SH-SY5Y (cell line): ENCODE measurements around the gene SLC35F3.

Experiments
- GATA2 ChIP-seq: IDR thresholded peaks from 2 replicates; pipeline ENCODE4 v1.6.1; 2011; ENCODE audit warnings: mild to moderate bottlenecking, low read depth, low read length
- GATA3 ChIP-seq: IDR thresholded peaks from 2 replicates; pipeline ENCODE4 v1.6.1; 2011; ENCODE audit warnings: low read depth, mild to moderate bottlenecking, low read length, moderate library complexity

Gene SLC35F3

DNA sequence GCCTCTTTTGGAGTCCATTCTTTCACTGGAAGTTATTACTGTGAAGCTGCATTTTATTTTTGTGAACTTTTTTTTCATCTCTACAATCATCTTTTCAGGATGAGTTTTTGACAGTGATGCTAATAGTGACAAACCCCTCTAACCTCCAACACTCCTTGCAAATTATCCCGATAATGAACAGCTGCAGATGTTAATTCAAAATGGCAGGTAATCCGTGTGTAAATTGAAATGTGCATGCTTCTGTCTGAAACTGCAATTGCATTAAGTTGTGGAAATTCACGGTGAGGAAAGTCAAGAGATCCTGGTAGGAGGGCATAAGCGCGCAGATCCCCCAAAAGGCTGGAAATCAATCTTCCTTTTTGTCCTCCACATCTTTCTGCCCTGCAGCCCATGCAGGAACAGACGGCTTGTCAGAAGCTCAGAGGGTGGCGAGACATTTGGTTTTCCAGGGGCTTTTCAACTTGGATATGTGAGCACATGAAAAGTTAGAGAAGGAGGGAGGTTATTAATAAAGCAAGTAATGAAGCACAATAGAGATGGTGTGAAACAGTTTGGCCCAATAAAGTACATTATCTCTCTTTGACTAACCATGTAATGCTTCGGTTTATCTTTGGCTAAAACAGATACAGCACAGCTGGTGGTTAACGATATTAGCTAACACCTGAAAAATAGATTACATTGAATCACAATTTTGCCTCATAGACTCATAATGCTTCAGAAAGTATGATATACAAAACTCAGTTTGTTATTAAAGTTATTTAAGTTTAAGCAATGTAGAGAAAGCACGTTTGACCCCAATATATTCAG is 325.3 kb downstream of the SLC35F3 start:
- TF ChIP-seq GATA3 = no peak
- no peak for TF ChIP-seq GATA2

DNA sequence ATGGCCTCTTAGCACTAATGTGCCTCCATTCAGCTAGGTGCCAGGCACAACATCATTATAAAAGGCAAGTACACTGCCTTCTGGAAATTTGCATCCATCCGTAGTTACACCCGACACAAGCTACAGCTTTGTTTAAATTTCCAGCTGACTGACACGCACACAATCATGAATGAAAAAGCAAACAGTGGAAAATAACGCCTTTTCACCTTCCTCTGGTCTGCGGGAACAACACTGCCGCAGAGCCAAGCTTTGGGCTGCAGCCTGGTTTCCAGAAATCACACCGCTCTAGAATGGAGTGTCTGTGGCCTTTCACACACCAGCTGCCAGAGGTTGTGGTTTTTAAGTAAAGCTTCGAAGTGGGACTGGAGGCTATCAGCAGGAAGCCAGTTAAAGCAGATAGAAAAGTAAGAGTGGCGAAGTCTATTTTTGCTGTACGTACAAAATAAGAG is 326.0 kb downstream of the SLC35F3 start:
- TF ChIP-seq GATA3 = no peak
- TF ChIP-seq GATA2 = no peak

DNA sequence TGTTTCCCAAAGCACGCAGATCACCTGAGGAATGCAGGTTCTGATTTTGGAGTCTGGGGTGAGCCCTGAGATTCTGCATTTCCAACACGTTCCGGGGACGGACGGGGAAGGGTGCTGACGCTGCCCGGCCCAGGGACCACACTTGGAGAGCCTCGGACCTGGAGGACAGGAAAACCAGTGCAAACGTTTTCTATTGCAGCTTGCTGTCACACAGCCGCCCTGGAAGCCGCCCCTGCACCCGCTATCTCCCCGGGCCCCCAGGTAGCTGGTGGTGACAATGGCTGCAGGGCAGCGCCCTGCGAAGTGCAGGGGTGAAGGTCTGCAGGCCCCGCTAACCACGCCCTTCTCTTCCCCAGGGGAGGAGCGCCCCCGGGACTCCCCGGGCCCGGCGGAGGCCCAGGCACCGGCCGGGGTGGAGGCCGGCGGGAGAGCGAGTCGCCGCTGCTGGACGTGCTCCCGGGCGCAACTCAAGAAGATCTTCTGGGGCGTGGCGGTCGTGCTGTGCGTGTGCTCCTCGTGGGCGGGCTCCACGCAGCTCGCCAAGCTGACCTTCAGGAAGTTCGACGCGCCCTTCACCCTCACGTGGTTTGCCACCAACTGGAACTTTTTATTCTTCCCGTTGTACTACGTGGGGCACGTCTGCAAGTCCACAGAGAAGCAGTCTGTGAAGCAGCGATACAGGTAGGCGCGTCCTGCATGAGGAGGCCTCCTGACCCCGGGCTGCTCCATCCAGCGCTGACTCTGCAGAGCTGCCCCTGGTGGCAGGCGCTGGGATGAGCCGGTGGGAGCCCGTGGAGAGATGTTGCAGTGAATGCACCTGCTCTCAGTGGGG is 326.8 kb downstream of the SLC35F3 start:
- TF ChIP-seq GATA3 (no peak), GATA2 (no peak)

DNA sequence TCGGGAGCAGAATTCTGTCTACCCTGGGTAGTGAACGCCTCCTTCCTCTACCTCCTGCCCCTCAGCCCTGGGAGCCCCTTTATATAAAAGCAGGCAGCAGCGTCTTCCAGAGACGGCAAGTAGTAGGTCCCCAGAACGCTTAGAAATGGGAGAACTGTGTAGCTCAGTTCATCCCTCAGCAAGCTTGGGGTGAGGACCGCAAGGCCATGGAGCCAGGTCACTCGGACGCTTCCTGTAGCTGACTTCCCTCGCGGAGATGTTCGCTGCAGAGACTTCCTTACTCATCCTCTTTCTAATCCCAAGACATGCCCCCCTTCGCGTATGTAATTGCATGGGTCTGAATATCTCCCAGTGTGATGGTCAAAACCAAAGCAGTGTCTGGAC is 327.4 kb downstream of the SLC35F3 start:
- no peak for TF ChIP-seq GATA2
- TF ChIP-seq GATA3 = no peak

DNA sequence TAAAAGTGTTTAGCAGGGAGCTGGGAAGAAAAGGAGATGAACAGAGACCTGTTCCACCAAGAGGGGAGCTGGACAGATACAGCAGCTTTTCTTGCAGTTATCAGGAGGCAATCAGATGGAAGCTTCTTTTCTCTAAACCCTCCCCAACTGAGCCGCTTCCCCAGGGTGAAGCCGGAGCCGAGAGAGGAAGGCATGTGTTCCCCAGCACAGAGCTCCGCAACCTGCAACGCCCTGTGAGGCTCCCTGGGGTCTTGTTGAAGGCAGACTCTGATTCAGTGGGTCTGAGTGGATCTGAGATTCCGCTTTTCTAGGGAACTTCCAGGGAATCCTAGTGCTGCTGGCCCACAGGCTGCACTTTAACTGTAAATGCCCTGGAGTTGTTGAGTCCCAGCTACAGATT is 329.7 kb downstream of the SLC35F3 start:
- no peak for TF ChIP-seq GATA2
- no peak for TF ChIP-seq GATA3

DNA sequence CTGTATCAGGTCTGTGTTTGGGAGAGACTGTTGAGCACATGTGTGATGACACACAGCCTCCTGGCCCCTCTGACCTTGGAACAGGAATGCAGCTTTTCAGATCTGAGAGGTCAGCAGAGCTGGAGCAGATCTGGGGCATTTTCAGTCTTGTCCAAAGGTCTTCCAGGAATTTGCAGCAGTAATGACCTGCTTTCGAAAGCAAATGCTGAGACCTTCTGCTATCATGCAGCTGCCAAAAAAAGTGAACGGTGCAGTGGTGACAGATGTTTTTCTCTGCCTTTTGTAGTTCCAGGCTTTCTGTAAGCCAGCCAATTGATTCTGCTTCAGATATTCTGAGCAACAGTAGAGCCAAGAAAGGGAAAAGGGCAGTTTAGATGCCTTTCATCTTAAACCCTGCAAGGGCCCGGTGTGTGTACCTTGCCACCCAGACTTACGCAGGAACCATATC is 331.0 kb downstream of the SLC35F3 start:
- TF ChIP-seq GATA3 (no peak), GATA2 (peak; percentile 58; the same call in 1 of the 2 replicates)

DNA sequence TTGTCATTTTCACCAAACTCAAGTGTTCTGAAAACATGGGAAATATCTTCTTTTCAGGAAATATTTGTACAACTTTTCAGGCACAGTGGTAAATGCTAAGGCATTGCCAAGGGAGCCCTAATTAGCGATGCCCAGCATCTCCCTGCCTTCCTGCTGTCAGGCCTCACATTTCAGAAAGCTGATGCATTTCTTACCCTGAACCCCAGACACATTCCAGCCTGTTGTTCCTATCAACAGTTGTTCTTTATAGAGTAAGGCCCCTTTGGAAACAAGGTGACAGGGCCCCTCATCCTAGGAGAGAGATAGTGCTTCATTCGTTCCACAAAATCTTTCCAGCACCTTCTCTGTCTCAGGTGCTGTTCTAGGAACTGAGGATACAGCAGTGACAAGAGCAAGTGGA is 332.9 kb downstream of the SLC35F3 start:
- TF ChIP-seq GATA3 (no peak), GATA2 (no peak)

DNA sequence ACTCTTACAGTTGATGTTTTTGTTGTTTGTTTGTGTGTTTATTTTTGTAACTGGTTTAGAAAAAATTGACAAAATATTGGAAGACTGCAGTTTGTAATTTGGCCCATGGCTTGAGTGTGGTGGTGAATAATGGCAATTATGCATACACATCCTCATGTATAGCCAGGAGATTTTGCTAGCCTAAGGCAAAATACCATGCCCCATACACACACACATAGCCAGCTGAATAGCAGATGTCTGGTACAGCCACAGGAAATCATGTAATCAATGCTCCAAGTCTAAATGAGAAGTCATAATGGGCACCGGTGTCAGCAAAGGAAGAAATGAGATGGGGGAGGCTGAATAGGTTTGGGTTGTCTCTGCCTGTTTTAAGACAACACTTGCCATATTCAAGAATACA is 333.6 kb downstream of the SLC35F3 start:
- TF ChIP-seq GATA2 (no peak), GATA3 (no peak)

DNA sequence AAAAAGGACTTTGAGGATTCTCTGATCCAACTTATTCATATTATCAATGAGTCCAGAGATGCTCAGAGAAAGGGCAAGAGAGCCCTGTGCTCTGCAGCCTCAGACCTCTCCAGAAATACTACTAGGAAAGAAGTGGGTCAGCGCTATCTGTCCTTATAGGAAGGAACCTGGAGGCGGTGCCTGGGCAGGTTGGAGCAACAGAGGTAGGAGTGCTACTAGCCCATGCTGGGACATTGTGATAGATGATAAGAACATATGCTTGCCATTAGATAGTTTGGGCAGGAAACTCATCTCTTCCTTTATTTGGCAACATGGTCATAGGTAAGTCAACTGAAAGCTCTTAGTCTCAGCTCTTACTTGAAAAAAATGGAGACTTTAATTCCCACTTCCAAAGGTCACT is 335.0 kb downstream of the SLC35F3 start:
- TF ChIP-seq GATA2 (no peak), GATA3 (no peak)

DNA sequence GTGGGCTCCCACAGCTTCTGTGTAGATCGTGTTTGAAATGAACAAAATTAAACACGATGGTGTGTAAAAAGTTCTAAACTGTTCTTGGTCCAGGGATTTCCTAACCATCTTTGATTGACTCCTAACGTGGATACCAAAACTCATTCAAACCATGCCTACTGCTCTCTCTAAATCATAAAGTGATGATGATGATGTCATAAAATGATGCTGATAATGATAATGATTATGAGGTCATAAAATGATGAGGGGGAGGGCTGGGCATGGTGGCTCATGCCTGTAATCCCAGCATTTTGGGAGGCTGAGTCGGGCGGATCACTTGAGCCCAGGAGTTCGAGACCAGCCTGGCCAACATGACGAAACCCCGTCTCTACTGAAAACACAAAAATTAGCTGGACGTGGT is 335.5 kb downstream of the SLC35F3 start:
- TF ChIP-seq GATA2 (no peak), GATA3 (no peak)

DNA sequence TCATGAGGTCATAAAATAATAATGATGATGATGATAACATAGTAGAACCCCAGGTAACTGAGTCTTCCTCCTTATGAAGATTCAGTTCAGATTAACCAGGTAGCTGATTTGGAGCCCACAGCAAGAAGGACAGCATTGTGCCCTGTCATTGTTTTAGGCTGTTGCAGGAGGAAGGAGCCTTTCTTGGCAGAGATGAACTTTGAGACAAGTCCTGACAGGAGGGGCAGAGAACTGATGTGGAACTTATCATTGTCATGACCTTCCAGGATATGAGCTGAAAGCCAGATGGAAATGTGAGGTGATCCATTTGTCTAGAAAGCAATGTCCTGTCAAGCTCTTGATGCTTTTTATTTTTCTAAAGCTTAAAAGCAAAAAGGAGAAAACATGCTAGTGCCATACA is 336.2 kb downstream of the SLC35F3 start:
- TF ChIP-seq GATA3 (no peak), GATA2 (no peak)

DNA sequence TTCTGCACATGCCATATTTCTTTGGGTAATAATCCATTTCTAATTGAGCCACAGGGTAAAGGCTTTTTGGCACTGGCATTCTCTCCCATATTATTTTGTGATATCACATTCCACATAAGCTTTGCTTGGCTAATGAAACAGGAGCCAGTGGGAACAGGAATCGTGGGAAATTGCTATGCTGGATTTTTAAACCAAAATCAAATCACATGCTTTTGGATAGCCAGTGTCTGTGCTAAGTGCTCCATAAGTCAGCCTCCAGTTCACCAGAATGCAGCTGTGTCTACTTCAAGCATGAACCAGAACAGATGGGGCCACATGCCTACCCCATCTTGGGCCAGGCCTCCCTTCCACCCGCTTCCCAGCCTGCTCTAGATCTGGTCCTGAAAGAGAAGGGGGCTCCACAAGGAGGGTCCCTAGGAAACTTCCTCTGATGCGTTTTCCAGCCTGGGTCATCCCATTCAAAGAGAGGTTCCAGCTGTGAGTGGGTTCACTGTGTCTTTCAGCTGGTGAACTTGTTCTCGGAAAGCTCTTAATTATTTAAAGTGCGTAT is 337.5 kb downstream of the SLC35F3 start:
- TF ChIP-seq GATA3 (no peak), GATA2 (no peak)

DNA sequence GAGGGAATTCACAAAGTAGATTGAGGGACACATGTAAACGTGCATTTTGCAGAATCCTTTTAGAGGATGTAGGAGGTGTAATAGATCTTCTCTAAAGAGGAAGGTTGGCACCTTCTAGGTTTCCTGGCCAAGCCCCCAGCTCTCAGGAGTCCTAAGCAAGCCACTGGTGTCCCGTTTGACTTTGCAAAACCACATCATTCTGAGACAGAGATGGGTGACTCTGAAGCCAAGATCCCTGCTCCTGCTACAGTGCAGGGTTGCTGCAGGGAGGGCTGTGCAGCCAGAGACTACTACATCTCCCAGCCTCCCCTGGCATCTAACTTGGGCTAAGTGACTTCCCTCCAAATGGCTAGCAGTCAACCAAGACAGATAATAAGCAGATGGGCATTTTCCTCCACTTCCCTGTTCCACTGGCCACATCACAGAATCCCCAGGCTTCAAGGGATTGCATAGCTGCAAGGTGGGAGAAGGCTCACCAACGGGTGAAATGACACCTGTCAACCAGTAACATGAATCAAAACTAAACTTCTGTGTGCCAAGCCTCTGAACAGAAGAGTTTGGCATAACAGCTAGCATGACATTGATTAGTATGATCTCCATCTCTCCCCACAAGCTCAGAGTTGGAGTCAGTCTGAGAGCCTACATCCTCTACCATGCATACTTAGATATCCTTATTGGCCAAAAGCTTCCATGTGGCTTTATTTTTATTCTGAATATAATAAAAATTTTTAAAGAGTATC is 339.2 kb downstream of the SLC35F3 start:
- TF ChIP-seq GATA2 = no peak
- TF ChIP-seq GATA3 = no peak

DNA sequence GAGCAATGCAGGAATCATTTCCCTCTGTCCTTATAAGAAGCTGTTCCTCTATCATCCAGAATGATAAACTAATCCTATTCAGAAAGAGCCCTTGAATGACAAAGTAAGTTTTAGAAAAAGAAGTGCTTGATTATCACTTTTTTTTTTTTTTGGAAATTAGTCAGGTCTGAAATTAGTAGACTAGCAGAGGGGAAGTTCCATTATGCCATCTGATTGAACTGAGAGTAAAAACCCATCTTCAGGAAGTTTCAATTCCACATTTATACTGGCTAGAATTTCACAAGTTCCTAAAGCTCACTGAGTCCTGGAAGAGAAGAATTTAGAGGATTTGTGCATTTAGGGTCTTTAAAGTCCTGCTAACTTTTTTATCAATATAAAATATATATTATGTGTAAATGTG is 340.0 kb downstream of the SLC35F3 start:
- TF ChIP-seq GATA3 (no peak), GATA2 (no peak)
